Liver (tissue), 3 donors: ENCODE results near the gene ZNF616.

ENCODE experiments used
- CTCF ChIP-seq: fragments of 150-350 bp; IDR thresholded peaks from 2 replicates; pipeline ENCODE4 v1.5.1; 2017; ENCODE audit warnings: improper control_type of control experiment, low read depth, low read length; ENCODE audit not compliant: missing input control
- GABPA ChIP-seq, 2 donors: IDR thresholded peaks in 1 of 2; conservative IDR thresholded peaks in 1 of 2; 2 replicates each; pipeline ENCODE4 v1.6.1; 2016; ENCODE audit warnings: antibody characterized with exemption in 2 of 2, mild to moderate bottlenecking in 1 of 2, moderate library complexity in 1 of 2
- TAF1 ChIP-seq: conservative IDR thresholded peaks from 2 replicates; pipeline ENCODE4 v1.6.1; 2016; ENCODE audit warnings: antibody characterized with exemption, mild to moderate bottlenecking
- YY1 ChIP-seq: IDR thresholded peaks from 2 replicates; pipeline ENCODE4 v1.6.1; 2016; ENCODE audit warnings: antibody characterized with exemption, mild to moderate bottlenecking
- donor health status: healthy.
- donor health status: healthy.

- TF ChIP-seq CTCF (no peak), YY1 (no peak), GABPA (IDR thresholded peaks at IDR 0.05 in 1 of 2, conservative IDR thresholded peaks at IDR 0.05 in 1 of 2) (no peak), TAF1 (no peak)
Measured at GRCh38 chr19:52170863-52171320, 31.2 kb upstream of the ZNF616 start.
